HG03469 (cell line): ENCODE measurements around the gene TAS2R13.

Source experiments
- ATAC-seq: cut with Tn5 transposase; IDR thresholded peaks from one replicate; pipeline ENCODE4 v1.9.1; 2021; ENCODE audit warnings: mild to moderate bottlenecking, moderate library complexity, moderate number of reproducible peaks; ENCODE audit not compliant: unreplicated experiment

The TAS2R13 gene, protein sequence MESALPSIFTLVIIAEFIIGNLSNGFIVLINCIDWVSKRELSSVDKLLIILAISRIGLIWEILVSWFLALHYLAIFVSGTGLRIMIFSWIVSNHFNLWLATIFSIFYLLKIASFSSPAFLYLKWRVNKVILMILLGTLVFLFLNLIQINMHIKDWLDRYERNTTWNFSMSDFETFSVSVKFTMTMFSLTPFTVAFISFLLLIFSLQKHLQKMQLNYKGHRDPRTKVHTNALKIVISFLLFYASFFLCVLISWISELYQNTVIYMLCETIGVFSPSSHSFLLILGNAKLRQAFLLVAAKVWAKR

DNA sequence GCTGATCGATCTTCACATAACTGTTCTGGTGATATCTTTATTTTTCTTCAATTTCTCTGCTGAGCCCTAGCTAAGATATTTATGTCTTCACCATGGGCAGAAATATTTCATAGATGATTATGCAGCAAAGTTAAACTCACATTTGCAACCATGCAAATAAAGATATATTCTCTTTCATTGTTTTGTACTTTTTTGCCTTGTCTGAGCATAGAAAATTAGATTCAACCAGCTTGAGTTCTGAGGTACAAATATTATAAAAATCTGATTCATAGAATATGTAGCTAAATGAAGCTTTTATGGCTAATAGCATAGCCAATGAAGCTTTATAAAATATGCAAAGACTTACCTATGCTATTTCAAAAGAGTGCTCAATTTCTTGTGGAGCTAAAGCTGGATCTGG, at the start of gene TAS2R13:
TSS of gene TAS2R13 (minus strand) at position 101 of the 400 bp plus-strand sequence. CDS start 264 bp downstream, outside the sequence.
- ATAC-seq, result no peak

DNA sequence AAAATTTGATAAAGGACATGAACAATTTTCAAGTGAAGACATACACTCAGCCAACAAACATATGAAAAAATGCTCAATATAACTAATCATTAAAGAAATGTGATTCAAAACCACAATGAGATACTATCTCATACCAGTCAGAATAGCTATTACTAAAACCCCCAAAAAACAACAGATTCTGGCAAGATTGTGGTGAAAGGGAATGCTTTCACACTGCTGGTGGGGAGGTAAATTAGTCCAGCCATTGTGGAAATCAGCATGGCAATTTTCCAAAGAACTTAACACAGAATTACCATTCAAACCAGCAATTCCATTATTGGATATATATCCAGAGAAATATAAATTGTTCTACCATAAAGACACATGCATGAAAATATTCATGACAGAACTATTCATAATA, 48.4 kb upstream of the TAS2R13 start:
- ATAC-seq, result no peak

DNA sequence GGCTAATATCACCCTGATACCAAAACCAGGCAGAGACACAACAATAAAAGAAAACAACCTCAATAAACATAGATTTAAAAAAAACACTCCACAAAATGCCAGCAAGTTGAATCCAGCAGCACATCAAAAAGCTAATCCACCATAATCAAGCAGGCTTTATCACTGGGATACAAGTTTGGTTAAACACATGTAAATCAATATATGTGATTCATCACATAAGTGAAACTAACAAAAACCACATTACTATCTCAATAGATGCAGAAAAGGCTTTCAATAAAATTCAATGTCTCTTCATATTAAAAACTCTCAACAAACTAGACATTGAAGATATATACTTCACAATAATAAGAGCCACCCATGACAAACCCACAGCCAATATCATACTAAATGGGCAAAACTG, 46.7 kb upstream of the TAS2R13 start:
- no peak for ATAC-seq

DNA sequence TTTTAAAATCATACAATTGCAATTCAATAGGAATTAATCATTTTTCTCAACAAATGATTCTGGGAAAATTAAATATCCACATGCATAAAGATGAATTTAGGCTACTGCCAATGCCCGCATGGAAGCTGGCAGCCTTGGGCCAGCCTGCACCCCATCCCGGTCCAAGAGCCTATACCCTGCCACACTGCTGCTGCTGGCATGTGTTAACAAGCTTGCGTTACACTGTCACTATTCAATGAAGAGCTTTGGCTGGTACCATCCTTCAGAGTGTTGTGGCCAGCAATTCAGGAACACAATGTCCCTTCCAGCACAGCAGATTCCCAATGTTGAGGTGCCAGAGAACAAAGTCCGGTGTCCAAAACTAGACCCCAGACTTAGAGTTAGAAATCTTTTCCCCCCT, 43.3 kb upstream of the TAS2R13 start:
- ATAC-seq, result no peak

DNA sequence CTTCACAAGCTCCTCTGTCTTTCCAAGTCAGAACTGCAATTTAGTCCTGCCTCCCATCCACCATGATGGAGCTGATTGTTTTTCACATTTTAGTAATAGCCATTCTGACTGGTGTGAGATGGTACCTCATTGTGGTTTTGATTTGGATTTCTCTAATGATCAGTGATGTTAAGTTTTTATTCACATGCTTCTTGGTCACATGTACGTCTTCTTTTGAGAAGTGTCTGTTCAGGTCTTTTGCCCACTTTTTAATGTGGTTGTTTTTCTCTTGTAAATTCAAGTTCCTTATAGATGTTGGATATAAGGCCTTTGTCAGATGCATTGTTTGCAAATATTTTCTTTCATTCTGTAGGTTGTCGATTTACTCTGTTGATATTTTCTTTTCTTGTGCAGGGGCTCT, 33.8 kb upstream of the TAS2R13 start:
- ATAC-seq, result no peak

DNA sequence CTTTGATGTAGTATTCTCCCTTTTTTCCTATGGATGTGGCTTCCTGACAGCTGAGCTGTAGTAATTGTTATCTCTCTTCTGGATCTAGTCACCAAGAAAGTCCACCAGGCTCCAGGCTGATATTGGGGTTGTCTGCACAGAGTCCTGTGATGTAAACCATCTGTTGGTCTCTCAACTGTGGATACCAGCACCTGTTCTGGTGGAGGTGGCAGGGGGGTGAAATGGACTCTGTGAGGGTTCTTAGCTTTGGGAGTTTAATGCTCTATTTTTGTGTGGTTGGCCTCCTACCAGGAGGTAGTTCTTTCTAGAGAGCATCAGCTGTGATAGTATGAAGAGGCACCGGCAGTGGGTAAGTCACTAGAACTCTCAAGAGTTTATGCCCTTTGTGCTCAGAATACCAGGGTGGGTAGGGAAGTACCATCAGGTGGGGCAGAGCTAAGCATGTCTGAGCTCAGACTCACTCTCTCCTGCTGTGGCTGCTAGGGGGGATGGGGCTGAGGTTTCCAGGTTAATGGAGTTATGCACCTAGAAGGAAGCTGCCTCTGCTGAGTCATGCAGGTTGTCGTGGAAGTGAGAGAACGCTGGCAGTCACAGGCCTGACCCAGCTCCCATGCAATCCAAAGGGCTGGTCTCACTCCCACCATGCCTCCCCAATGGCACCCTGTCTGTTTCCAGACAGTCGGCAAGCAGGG, 32.7 kb upstream of the TAS2R13 start:
- ATAC-seq, result no peak

DNA sequence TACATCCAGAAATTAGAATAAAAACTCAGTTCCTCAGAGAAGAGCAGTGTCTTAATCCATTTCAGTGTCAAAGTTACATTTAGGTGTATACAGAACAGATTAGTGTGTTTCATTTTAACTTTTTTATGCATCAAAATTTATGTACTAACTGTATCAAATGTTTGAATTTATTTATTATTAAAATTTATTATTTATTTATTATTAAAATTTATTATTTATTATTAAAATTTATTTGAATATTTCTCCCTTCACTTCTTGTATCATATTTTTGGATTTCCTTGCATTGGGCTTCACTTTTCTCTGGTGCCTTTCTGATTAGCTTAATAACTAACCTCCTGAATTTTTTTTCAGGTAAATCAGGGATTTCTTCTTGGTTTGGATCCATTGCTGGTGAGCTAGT, 32.0 kb upstream of the TAS2R13 start:
- ATAC-seq, result no peak

DNA sequence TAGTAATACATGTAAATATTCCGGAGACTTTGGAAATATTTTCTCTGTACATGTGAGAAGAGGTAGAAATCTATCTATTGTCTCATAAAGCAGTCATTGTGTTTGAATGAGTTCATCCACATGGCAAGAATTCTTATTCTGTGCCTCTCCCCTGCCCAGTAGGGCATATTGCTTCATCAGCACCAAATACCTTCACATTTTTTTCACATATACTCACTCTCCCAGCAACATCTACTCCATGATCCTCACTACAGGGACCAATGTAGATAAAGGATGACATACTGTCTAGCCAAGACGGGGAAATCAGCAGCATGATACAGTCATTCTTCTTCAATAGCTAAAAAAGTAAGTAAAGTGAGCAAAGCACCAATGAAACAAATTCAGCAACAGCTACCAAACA, 31.0 kb upstream of the TAS2R13 start:
- ATAC-seq, result no peak

DNA sequence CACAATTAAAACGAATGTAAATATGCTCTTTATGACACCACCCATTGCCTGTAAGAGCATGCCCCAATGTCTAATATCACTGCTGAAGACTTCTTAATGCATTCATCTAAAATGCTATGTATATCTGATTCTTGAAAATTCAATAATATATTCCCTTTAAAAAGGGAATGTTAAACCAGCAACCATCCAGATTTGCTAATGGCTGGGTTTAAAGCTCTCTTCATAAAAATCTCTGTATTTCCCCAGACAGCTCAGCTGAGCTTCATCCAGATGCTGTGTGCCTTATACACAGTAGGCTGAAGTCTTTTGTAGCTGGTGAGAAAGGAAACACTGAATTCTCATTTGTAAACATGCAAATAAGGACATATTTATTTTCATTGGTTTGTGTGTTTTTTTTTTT, 29.8 kb upstream of the TAS2R13 start, which contains the start of gene TAS2R14:
TSS of gene TAS2R14 (minus strand) at position 101 of the 400 bp plus-strand sequence. CDS start at position 45, 56 bp downstream.
- ATAC-seq, result no peak

DNA sequence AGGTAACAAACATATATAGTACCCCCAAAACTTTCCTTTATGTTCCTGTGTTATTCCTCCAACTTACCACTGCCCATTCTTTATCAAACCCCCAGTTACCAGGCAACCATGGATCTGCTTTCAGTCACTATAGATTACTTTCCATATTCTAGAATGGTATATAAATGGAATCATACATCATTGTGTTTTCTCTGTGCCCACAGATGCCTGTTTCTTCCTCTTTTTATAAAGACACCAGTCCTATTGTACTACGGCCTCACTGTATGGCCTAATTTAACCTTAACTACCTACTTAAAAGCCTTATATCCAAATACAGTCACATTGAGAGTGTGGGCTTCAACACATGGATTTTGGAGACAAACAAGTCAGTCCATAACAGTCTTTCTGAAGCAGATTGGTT, 27.1 kb upstream of the TAS2R13 start:
- ATAC-seq, result no peak

DNA sequence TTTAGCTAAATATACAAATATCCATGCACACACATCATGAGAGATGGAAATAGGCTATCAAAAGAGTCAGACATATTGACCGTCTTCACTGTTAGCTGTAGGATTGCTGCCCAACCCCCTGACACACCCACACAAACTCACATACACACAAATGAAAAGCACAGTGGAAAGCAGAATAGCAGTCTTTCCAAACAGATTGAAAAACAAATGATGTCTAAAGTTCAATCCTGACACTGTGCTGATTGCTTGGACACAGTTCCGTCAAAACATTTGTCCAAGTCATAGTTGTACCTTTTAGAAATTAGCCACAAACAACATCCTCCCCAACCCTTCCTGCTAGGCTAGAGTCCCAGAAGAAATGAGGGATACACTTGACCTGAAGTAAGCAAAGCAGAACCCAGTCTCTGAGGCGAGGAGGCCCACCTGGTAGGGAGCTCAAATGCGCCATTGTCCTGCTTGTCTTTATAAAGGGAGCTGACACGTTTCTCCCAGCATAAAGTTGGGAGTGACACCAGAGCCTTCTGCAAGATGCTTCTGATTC, 19.5 kb upstream of the TAS2R13 start, which contains the start of gene PRH2:
TSS of gene PRH2 (plus strand) at position 491 of the 541 bp plus-strand sequence. CDS start at position 529, 38 bp downstream.
- no peak for ATAC-seq

DNA sequence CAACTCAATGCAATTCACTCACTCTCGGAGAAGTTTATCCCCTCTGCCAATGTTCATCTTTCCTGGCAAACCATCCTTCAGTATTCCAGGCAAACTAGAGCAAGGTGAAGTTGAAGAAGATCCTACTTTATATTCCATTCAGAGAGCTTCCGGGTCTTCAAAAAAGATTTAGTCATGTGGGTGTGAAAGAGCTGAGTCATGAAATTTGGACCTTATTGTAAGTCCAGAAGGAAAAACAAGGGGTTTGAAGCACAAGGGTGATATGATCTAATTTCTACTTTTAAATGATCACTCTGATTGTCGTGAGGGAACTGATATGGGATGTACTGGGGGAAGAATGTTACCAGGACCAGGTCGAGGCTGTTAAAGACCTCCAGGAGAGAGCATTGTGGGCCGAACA, 16.9 kb upstream of the TAS2R13 start:
- ATAC-seq, result no peak

DNA sequence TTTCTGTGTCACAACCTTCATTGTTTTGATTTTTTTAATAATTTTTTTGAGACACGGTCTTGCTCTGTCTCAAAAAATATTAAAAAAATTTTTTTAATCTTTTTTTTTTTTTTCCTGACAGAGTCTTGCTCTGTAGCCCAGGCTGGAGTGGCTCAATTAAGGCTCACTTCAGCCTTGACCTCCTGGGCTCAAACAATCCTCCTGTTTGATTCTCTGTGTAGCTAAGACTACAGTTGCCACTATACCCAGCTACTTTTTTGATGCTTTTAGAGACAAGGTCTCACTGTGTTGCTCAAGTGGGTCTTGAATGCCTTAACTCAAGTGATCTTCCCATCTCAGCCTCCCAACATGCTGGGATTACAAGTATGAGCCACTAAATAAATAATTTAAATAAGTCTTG, 10.4 kb upstream of the TAS2R13 start:
- no peak for ATAC-seq

DNA sequence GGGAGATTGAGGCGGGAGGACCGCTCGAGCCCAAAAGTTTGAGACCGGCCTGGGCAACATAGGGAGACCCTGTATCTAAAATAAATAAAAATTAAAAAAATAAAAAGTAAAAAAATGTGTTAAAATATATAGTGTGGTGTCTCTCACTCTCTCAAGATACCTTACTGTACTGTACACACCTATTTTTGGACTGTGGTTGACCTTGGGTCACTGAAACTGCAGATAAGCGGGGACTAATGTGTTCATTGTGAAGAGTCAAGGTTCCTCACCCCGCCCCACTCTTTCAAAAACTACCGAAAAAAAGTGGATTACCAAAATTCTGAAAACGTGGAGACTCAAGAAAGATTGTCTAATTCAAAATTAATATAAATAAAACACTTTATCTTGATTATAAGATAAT, 1.0 kb upstream of the TAS2R13 start:
- no peak for ATAC-seq

DNA sequence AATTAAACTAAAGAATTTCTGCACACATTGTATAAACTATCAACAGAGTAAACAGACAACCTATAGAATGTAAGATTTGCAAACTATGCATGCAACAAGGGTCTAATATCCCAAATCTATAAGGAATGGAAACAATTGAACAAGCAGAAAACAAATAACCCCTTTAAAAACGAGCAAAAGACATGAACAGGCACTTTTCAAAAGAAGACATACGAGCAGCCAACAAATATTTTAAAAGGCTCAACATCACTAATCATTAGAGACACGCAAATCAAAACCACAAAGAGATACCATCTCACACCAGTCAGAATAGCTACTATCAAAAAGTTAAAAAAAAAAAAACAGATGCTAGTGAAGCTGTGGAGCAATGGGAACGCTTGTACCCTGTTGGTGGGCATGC, 4.7 kb downstream of the TAS2R13 start:
- no peak for ATAC-seq

DNA sequence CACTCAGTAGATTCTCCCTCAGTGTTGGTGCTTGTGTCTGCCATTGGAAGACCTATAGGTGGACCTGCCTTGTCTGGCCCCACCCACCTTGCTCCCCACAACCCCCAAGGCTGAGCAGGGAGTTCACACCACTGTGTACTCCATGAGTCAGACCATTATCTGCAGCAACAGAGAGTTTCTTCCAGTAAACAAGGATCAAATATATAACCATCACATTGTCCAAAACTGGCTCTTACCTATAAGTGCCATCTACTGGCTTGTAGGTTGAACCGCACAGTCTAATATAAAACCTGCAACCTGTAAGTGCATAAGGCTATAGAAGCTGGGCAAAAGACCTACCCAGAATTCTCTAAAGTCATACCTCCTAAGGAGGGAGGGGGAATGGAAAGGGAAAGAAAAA, 7.9 kb downstream of the TAS2R13 start:
- ATAC-seq, result no peak

DNA sequence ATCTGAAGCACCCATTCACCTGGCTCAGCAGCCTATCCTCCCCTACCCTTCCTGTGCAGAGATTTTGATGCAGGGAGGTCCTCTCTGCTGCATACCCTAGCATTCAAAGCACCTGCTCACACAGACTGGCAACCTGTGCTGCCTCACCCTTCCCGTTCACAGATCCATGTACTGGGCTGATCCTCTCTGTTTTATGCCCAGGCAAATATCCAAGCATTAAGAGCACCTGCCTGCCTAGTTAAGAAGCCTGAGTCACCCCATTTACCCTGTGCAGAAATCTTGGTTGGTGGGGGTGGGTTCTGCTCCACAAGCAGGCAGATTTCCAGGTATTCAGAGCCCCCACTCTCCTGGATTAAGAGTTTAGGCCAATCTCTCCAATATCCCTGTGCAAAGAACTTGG, 8.4 kb downstream of the TAS2R13 start:
- ATAC-seq, result no peak

DNA sequence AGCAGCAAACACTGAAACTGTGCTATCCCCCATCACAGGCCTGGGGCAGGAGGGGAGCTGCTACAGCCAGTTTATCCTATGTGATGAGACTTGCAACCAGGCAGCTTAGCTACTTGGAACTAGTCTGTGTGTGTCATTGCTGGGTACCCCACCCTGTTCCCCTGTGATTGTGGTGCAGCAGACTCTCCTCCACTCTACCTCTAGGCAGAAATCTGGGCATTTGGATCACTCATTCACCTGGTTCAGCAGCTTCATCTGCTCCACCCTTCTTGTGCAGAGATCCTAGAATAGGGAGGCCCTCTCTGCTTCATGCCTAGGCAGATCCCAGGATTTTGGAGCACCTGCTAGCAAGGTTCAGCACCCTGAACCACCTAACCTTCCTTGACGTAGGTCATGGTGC, 8.8 kb downstream of the TAS2R13 start:
- ATAC-seq, result no peak

DNA sequence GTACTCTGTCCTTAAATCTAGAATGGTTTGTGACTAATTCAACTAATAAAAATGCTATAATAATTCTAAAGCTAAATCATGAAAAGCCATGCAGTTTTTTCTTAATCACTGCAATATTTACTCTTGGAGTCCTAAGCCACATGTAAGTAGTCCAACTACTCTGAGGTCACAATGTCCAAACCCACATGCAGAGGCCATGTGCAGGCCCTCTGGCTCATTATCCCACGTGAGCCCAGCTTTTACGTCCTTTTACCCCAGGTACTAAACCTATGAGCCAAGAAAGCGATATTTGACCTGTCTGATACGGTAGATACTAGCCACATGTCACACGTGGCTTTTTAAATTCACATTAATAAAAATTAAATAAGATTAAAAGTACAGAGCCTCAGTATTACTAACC, 12.5 kb downstream of the TAS2R13 start:
- no peak for ATAC-seq

DNA sequence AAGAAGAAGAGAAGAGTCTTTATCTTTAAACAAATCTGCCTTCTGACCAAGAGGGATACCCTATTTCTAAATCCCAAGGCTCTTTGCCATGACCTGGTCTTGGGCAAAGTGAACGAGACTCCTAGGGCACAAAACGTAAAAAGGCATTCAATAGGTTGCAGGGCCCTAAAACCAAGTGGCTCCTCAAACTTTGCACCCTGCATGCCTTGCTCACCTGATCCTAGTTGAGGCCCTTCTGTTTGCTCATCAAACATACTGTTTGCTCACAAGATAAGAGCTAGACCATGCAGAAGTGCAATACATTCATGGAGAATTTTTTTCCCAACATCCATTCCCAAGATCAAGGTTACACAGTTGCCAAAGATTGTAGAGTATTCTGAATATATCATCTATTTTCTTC, 17.4 kb downstream of the TAS2R13 start:
- no peak for ATAC-seq

DNA sequence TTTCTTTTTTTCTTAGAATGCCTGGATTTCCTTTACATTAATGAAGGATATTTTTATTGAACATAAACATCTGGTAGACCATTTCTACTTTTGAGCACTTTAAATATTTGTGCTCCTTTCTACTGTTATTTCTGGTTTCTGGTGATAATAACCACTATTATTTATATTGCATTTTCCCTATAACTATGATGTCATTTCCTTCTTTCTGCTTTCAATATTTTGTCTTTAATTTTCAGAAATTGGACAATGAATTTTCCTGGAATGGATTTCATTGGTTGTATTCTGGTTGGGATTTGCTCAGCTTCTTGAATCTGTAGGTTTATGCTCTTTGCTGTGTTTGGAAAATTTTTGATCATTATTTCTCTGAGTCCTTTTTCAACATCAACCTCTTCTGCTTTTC, 20.1 kb downstream of the TAS2R13 start:
- ATAC-seq, result no peak

DNA sequence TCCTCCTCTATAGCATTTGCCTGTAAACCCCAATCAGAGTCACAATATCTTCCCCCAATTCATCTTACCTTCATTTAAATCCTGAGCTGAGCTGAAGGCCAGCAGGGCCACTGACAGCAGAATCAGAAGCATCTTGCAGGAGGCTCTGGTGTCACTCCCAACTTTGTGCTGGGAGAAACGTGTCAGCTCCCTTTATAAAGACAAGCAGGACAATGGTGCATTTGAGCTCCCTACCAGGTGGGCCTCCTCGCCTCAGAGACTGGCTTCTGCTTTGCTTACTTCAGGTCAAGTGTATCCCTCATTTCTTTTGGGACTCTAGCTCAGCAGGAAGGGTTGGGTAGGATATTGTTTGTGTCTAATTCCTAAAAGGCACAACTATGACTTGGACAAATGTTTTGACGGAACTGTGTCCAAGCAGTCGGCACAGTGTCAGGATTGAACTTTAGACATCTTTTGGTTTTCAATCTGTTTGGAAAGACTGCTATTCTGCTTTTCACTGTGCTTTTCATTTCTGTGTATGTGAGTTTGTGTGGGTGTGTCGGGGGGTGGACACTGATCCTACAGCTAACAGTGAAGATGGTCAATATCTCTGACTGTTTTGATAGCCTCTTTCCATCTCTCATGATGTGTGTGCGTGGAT, 25.2 kb downstream of the TAS2R13 start, which contains the start of gene PRH1:
TSS of gene PRH1 (minus strand) at position 170 of the 640 bp plus-strand sequence. CDS start at position 132, 38 bp downstream.
- ATAC-seq, result no peak
